HK-2 (cell line): ENCODE measurements around the gene EFNA3.
A peak's percentile ranks its signal among the peaks of the same experiment; 100 is the strongest.

Source experiments
- DNase-seq: peaks from one replicate; pipeline ENCODE4 v3.0.0-alpha.2; 2018; ENCODE audit not compliant: unreplicated experiment

The EFNA3 gene, protein sequence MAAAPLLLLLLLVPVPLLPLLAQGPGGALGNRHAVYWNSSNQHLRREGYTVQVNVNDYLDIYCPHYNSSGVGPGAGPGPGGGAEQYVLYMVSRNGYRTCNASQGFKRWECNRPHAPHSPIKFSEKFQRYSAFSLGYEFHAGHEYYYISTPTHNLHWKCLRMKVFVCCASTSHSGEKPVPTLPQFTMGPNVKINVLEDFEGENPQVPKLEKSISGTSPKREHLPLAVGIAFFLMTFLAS

DNA sequence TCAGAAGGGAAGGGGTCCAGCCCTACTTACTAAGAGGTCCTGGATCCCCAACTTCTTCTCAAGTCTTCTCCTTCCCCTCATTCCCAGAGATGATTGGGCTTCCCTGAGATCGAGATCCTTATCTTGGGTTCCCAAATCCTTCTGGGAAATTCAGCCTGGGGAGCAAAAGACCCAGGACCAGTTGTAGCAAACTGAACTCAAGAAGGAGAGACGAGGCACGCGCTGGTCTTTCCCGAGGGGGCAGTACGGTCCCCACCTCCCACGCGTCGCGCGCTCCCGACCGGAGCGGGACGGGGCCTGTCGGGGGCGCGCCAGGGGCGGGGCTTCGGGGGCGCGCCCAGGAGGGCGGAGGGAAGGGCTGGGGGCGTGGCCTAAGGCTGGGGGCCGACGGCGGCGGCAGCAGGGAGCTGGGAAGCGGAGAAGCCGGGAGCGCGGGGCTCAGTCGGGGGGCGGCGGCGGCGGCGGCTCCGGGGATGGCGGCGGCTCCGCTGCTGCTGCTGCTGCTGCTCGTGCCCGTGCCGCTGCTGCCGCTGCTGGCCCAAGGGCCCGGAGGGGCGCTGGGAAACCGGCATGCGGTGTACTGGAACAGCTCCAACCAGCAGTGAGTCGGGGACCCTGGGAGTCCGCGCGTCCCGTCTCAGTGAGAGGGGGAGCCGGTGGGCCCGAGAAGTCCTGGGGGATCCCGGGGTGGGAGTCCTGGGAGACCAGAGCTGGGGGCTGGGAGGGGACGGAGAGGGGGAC is at the start of gene EFNA3:
Gene EFNA3 (plus strand): TSS at position 369 of the 741 bp plus-strand sequence. CDS start 105 bp downstream, at position 474.
- no peak for DNase-seq

DNA sequence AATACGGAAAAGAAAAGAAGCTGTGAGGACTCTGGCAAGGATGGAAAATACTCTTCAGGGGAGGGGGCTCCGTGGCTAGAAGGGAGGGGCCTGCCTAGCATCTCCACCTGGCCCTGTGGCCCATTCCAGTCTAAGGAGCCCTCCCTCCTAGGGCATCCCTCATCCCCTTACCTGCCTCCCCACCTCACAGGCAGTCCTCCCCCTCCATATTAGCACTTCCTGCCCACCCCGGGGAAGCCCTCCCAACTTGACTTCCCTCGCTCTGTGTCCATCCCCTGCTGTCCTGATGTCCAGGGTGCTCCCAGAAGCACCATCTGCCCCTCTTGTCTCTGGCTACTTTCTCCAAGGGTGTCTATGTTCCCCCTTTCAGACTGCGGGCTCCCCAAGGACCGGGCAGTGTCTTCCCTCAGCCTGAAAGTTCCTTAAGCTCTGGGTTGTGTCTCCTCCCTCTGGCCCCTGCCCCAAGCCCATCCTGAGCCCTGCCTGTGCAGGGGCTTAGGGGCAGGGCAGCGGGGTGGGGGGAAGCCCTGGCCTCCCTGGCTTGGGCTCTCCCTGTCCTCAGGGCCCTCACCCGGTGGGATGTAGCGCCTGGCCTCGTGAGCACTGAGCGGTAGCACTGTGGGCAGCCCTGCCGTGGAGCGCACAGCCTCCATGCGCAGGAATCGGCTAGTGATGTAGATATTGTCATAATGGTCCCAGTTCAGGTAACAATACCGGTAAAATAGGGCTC is 49.0 kb upstream of the EFNA3 start:
- DNase-seq: no peak

- no peak for DNase-seq
Observed at GRCh38 chr1:155030243-155030795, 48.3 kb upstream of the EFNA3 start.

DNA sequence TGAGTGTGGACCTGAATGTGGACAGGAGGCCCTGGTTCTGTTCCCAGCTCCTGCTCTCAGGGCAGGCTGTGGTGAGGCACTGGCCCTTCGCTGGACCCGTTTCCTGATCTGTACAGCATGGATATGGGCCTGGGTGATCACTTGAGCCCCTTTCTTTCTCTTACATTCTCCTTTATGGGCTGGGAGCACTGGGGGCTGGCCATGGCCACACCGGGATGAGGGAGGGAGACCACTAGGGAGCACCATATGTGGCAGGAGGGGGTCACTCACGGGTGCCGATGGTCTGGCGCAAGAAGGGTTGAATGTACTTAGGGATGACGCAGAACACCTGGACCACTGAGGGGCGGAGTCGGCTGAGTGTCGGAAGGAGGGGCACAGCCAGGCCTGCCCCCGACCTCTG is 47.7 kb upstream of the EFNA3 start:
- no peak for DNase-seq

DNA sequence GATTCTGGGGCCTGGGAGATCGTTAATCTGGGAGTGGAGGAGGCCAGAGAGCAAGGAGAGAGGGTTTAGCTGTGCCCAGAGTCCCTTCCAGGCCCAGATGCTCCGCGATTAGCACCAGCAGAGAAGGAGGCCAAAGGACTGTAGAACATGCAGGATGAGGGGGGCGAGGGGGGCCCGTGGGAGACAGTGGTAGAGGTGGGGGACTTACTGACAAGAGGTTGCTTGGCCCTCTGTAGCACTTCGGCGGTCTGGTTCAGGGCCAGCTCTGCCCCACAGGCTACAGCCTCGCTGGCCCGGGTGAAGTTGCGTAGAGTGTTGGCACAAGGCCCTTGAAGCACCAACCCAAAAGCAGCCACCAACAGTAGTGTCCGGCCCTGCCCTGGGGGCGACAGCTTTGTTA is 45.8 kb upstream of the EFNA3 start:
- DNase-seq: no peak

GRCh38 chr1:155033524-155033923 is 45.1 kb upstream of the EFNA3 start, which contains the start of the genes DCST1 and DCST2:
DCST1 (plus strand) TSS chr1:155033824; CDS start chr1:155034037, 213 bp downstream.
DCST2 (minus strand) TSS chr1:155033781; CDS start chr1:155033701, 80 bp downstream.
- no peak for DNase-seq

GRCh38 chr1:155034318-155035208 is 44.1 kb upstream of the EFNA3 start:
- no peak for DNase-seq

- DNase-seq: no peak
Observed at GRCh38 chr1:155035936-155036335, 42.7 kb upstream of the EFNA3 start.

DNA sequence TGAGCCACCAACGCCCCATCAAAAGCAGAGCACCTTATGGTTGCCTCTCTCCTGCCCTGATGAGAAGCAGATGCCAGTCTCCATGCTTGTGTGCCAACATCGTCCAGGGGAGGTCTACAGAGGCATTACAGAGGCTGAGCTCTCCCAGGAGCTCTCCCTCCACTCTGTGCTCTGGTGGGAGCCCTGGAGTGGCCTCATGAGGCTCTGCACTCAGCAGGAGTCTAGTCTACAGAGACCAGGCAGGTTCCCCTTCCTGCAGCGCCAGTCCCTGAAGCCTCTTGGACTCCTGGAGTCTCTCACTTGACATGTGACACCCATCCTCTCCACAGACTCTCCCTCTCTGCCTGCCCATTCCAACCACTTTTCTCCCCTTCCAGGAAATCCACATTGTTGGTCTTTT is 41.6 kb upstream of the EFNA3 start:
- no peak for DNase-seq

DNA sequence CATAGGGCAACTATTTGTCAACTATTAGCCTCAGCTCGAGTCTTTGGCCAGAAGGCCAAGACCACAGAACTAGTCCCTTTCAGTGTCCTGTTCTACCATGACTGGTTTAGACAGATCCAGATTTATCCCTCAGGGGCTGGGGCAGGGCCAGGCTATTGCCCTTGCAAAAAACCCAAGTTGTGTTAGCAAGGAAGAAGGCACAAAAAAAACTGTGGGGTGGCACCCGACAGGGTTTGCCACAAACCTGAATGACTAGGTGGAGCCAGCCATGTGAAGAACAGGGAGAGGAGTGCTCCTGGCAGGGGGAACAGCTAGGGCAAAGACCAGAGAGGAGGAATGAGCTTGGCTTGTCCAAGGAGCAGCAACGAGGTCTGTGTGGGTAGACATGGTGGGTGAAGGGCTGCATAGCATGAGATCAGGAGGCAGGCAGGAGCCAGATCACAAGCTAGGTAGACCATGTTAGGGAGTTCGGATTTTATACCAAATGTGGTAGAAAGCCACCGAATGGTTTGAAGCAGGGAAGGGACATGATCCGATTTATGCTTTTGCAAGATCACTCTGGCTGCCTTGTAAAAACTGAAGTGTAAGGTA is 40.7 kb upstream of the EFNA3 start:
- DNase-seq: no peak

- DNase-seq: peak; percentile 55
Observed at GRCh38 chr1:155038602-155039307, 39.9 kb upstream of the EFNA3 start.

DNA sequence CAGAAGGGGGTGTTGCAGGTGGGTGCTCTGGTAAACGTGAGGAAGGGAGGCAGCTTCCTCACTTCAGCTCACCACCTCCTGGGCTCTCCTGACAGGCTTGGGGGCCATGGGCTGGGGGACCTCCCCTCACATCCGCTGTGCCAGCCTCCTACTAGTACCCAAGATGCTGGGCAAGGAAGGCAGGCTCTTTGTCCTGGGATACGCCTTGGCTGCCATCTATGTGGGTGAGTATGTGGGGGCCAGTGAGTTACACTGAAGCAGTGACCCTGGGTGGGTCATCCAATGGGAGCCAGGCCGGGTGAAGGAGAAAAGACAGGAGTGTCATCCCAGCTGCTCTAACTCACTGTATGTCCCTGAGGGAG is 39.3 kb upstream of the EFNA3 start:
- DNase-seq: no peak

GRCh38 chr1:155040358-155041093 is 38.1 kb upstream of the EFNA3 start:
- DNase-seq: no peak

DNA sequence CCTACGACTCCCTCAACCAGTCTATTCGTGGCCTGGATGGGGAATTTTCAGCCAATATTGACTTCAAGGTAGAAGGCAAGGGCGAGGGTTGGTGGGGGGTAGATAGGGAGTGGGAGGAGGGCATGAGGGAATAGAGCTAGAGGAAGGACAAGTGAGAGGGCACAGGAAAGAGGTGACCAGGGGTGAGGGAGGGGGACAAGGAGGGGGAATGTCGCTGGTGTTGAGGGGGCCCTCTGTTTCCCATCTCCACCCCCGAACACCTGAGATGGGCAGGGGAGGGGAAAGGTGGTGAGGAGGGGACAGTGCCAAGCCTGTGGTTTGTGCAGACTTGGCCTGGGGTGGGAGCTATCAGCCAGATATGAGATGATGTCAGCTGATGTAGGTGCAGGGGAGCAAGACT is 35.8 kb upstream of the EFNA3 start:
- DNase-seq: no peak

- no peak for DNase-seq
Observed at GRCh38 chr1:155043301-155043702, 35.3 kb upstream of the EFNA3 start.

DNA sequence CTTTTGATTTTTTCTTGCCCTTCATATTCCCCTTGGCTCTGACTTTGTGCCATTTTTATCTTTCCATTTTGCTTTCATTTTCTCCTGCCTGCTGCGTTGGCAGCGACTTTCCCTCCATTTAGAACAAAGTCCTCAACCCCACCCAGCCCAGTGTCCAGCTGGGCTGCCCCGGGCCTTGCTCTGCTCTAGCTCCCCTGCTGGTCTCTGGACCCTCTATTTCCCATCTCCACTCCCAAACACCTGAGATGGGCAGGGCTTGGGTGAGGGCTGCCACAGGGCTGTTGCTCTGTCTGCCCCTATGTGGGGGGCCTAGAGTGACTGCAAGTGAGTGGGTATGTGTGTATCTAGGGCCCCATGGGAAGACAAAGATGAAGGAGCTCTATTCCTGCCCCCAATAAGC is 34.8 kb upstream of the EFNA3 start:
- no peak for DNase-seq

GRCh38 chr1:155044365-155044764 is 34.3 kb upstream of the EFNA3 start:
- no peak for DNase-seq

GRCh38 chr1:155044812-155045657 is 33.6 kb upstream of the EFNA3 start:
- DNase-seq: peak; percentile 76
